ENCODE data around the gene ZCCHC2.

DNA sequence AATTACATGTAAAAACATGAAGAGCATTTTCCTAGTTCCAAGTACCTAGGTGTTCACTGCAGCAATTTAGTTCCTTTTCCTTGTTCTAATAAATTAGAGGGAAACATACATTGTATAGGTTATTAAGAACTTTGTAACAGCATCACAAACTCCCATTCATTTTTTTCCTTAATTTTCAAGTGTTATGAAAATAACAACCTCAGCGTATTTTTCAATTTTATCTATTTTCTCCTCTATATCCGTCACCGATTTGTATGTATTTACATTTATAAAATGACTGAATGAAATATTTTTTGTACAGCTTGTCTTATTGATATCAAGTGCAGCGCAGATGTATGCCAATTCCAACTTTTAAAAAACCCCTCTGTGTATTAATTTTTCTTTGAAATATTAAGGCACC lies 44.0 kb downstream of the ZCCHC2 start:
- TF ChIP-seq, protein P1, sequence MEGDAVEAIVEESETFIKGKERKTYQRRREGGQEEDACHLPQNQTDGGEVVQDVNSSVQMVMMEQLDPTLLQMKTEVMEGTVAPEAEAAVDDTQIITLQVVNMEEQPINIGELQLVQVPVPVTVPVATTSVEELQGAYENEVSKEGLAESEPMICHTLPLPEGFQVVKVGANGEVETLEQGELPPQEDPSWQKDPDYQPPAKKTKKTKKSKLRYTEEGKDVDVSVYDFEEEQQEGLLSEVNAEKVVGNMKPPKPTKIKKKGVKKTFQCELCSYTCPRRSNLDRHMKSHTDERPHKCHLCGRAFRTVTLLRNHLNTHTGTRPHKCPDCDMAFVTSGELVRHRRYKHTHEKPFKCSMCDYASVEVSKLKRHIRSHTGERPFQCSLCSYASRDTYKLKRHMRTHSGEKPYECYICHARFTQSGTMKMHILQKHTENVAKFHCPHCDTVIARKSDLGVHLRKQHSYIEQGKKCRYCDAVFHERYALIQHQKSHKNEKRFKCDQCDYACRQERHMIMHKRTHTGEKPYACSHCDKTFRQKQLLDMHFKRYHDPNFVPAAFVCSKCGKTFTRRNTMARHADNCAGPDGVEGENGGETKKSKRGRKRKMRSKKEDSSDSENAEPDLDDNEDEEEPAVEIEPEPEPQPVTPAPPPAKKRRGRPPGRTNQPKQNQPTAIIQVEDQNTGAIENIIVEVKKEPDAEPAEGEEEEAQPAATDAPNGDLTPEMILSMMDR (IDR thresholded peaks at IDR 0.05), result no peak
- TF ChIP-seq POLR2A (IDR thresholded peaks at IDR 0.05) (no peak), POLR2AphosphoS5 (IDR thresholded peaks at IDR 0.05) (no peak)
